HPDE6-E6E7 (cell line): ENCODE data around the gene TMEM109.

Experiments used
- DNase-seq: peaks from one replicate; pipeline ENCODE4 v3.0.0; 2011; ENCODE audit warnings: missing footprints; ENCODE audit errors: extremely low spot score

The TMEM109 gene, protein sequence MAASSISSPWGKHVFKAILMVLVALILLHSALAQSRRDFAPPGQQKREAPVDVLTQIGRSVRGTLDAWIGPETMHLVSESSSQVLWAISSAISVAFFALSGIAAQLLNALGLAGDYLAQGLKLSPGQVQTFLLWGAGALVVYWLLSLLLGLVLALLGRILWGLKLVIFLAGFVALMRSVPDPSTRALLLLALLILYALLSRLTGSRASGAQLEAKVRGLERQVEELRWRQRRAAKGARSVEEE

DNA sequence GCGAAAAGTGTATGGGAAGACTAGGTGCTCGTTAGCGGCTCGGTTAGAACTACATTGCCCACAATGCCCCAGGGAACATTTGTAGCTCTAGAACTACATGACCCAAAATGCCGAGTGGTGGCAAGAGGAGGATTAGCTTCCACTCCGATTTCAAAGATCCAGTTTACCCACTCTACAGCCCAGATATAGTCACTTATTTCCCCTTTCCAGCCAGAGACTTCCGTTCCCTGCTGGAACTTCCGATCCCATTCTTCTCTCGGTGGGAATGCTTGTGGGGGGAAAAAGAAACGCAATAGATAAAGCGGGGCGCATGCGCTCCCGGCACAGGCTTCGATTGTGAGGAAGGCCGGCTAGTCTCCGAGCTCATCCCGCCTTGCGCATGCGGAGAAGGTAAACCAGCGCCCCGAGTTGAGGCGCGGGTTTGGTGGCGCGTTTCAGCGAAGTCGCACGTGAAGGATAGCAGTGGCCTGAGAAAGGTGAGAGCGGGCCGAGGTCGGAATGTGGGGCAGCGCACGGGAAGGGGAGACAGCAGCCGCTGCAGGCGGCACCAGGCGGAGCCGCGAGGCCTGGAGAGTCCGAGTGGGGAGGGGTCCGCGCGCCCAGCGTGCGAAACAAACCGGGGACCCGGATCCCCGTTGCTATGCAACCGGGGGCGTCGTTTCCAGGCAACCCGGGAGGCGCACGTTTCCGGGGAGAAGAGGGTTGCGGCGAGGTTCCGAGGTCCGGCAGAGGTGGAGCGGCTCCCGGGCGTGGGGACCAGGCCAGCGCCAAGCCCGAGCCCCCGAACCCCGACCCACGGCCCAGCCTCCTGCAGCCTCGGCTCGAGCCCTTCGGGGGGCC is at the start of gene TMEM109:
Gene TMEM109 (plus strand): TSS at position 366 of the 840 bp plus-strand sequence. CDS start 5,536 bp downstream, outside the sequence.
- peak; percentile 88 for DNase-seq

DNA sequence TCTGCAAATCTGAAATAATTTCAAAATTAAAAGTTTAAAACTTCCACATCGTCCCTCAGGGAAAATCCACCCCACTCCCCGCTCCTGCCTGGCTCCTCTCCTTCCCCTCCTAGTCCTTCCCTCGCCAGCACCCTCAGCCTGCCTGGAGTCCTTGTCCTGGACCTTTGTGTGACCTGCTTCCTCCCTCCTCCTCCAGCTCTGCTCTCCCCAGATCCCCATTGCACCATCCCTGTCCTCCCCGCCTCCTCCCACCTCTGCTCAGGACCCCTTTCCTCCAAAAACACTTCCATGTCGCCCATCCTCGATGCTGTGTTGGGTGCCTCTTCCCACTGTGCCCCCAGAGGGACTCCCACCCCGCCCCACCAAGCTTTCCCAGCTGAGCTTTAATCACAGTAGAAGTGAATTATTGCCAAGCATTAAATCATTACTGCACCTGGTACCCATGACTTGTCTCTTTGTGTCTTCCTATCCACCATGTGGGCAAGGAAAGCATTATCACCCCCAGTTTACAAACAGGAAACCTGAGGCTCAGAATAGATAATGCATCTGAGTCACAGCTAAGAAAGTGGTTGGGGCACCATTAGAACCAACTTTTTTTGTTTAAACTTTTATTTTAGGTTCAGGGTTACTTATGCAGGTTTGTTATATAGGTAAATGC is 49.0 kb upstream of the TMEM109 start:
- DNase-seq, result no peak

DNA sequence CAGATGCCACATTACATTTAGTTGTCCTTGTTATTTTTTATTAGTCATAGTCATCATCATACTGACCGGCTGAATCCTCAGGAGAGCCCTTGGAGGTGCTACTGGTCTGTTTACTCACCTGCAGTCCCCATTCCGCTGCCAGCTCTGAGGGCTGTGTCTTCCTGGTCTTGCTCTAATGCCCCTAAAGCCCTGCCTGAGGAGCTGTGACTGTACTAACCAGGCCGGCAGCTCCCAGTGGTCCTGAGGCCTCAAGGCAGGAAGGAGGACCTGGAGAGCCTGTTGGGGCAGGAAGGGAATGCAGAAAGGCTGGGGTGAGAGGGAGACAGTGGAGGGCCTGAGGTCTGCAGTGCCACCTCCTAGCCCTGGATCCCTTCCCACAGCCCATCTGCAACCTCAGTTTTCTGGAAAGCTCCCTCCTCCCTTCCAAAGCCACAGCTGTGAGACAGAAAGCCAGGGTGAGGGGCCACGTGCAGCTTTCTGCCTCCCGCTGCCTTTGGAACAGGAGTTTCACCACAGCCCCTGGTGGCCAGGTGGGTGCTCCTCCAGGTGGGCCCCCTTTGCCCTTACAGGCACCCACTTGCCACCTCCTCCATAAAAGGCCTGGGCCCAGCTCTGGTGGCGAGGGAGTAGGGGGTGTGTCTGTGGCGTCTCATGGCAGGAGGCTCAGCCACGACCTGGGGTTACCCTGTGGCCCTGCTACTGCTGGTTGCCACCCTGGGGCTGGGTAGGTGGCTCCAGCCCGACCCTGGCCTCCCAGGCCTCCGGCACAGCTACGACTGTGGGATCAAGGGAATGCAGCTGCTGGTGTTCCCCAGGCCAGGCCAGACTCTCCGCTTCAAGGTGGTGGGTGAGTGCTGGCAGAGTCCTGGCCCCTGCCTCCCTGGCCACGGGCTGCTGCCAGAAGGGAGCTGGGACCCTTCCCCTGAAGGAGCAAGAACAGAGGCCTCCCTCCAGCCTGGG is 46.8 kb upstream of the TMEM109 start, which contains the start of gene ZP1:
Gene ZP1 (plus strand): TSS at position 632 of the 960 bp plus-strand sequence. CDS start 20 bp downstream, at position 652.
- no peak for DNase-seq

DNA sequence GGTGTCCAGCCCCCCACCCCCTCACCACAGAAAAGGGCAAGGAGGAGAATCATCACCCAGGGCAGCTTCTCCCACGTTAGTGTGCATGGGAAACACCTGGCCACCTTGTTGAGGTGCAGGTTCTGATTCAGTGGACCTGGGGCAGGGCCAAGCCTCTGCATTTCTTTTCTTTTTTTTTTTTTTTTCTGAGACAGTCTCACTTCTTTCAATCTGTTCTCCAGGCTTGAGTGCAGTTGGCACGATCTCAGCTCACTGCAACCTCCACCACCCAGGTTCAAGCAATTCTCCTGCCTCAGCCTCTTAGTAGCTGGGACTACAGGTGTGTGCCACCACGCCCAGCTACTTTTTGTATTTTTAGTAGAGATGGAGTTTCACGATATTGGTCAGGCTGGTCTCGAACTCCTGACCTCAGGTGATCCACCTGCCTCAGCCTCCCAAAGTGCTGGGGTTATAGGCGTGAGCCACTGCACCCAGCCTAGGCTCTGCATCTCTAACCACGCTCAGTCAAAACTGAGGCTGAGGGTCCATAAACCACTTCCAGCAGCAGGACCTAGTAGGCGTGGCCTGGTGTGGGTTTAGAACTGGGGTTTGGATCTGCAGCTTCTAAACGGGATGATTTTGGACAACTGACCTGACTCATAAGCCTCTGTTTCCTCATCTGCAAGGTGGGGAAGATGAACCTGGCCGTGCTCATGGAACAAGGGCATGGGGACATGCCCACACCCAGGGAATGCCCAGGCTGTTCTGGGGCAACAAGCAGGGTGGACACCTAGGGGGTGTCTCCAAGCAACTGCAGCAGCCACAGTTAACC is 45.9 kb upstream of the TMEM109 start:
- DNase-seq, result no peak

DNA sequence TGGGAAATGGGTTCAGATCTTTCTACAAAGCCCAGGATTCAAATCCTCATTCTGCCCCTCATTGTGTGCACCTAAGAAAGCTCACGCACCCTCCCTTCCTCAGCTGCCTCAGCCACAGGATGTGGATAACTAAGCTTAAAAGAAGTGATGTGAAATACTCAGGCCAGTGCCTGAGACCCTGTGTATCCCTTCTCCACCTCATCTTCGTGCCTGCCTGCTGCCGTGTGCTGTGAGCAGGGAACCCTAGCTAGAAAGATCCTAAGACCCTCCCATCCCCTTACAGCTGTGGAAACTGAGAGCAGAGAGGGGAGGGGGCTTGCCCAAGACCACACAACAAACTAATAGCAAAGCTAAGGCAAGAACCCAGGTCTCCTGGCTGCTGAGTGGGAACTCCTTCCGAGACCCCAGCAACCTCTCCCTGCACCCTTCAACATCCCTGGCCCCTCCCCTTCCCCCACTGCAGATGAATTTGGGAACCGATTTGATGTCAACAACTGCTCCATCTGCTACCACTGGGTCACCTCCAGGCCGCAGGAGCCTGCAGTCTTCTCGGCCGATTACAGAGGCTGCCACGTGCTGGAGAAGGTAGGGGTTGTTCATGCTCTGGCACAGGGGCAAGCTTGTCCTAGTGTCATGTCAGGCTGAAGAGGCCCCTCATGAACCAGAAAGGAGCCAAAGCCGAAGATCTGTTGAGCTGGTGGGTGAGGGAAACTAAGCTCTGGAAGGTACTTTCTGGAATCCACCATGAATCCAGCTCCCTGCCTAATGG is 45.1 kb upstream of the TMEM109 start:
- no peak for DNase-seq

DNA sequence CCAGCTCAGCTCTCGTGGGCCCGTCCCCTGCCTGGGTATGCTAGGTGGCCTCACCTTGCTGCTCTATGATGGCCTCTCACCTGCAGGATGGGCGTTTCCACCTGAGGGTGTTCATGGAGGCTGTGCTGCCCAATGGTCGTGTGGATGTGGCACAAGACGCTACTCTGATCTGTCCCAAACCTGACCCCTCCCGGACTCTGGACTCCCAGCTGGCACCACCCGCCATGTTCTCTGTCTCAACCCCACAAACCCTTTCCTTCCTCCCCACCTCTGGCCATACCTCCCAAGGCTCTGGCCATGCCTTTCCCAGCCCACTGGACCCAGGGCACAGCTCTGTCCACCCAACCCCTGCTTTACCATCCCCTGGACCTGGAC is 44.5 kb upstream of the TMEM109 start:
- no peak for DNase-seq

DNA sequence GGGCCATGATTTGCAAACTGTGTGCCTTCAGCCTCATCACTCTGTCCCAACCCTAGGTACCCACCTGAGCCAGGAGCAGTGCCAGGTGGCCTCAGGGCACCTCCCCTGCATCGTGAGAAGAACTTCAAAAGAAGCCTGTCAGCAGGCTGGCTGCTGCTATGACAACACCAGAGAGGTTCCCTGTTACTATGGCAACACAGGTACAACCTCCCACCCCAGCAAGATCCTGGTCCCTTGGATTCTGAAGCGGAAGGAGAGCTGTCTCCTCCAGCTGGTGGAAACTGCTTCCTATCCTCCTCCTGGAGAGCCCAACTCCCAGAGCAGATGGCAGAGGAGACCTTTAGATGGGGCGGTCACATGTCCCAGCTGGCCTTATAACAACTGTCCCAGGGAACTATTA is 43.7 kb upstream of the TMEM109 start:
- DNase-seq, result no peak

DNA sequence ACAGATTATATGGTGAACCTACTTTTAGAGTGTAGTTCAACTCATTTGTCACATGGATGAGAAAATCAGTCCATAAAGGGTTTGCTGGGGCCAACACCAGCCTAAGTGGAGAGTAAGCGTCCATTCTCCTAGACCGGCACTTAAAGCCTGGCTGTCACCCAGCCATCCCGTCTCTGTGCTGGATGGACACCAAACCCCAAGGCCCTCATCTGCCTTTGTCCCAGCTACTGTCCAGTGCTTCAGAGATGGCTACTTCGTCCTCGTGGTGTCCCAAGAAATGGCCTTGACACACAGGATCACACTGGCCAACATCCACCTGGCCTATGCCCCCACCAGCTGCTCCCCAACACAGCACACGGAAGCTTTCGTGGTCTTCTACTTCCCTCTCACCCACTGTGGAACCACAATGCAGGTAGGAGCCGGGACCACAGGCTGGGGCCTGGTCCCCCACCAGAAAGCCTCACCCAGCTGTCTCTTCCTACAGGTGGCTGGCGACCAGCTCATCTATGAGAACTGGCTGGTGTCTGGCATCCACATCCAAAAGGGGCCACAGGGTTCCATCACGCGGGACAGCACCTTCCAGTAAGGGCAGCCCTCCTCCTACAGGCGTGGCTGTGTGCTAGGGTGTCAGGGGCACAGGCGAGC is 43.1 kb upstream of the TMEM109 start:
- DNase-seq, result no peak

DNA sequence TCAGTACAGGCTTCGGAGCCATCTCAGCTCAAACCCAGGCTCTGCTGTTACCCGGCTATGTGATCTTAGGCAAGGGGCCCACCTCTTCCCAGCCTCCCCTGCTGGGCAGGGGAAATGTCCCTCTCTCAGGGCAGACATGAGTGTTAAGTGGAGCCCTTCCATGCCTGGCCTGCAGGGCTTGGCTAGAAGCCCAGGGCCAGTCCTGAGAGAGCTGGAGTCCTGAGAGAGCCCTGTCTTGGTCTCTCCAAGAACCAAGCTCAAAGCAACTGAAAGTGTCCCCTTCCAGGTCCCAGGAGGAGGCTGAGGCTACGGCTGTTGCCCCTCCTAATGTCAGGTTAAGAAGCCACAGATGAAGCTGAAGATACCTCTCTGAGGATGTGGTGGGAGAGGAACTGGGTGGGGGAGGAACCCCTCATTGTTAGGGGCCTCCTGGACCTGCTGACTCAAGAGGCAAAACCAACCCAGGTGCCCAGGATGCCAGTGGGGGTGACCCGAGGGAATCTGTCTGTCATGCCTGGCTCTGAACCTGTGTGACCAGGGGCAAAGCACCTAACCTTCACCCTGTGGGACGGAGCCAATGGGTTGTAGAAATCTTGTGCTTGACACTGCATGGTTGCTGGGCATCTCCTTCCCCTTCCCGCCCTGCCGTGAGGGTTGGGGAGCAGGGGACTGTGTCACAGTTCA is 42.4 kb upstream of the TMEM109 start:
- no peak for DNase-seq

DNA sequence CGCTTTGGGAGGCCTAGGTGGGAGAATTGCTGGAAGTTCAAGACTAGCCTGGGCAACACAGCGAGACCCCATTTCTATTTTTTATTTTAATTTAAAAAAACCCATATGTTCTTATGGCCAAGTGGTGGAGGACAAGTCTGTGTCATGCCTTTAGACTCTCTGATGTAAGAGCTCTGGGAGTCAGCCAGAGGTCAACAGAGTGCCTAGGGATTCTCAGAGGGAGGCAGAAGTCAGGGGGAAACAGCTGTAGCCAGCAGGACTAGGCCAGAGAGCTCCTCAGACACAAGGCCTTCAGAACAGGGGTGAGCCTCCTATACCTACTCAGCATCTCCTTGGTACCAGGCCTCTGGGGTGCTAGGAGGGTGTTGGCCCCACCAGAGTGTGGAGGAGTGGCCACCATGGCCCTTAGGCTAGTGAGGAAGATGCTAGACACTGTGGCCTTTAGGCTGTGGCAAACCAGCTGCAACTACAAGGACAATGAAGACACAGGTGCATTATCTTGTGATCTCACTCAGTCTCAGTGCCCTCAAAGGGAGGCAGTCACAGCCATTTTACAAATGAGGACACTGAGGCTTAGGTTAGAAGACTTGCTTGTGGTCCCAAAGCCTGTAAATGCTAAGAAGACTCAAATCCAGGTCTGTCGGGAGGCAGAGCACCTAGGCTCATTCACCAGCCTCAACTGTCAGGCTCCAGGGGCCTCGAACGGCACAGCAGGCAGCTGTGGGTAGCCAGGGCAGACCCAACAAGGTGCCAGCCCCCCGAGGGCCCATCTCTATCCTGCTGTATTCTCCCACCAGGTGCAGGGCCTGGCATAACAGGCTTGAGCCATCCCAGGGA is 41.6 kb upstream of the TMEM109 start:
- DNase-seq, result no peak

DNA sequence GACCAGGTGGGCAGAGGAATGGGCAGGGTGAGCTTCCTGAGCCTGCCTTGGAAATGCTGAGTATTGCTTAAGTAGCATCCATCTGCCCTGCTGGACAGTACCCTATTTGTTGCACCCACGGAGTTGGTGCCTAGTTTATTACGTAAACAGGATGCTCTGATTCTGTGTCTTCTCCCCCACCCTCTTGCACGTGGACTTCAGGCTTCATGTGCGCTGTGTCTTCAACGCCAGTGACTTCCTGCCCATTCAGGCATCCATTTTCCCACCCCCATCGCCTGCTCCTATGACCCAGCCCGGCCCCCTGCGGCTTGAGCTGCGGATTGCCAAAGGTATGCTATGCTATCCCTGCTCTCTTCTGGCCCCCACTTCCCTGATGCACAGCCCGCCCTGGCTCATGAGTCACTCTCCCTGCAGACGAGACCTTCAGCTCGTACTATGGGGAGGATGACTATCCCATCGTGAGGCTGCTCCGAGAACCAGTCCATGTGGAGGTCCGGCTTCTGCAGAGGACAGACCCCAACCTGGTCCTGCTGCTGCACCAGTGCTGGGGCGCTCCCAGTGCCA is 40.9 kb upstream of the TMEM109 start:
- no peak for DNase-seq

DNA sequence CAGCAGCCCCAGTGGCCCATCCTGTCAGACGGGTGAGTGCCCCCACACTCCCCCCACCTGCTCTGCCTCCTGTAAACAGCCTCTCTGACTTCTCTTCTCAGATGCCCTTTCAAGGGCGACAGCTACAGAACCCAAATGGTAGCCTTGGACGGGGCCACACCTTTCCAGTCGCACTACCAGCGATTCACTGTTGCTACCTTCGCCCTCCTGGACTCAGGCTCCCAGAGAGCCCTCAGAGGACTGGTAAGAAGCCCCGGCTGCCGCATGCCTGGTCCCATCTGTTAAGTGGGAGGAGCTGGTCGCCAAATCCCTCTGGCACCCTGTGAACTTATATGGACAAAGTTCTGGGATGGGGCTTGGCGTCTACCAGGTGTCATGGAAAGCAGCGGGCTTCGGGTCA is 40.4 kb upstream of the TMEM109 start:
- DNase-seq, result no peak

DNA sequence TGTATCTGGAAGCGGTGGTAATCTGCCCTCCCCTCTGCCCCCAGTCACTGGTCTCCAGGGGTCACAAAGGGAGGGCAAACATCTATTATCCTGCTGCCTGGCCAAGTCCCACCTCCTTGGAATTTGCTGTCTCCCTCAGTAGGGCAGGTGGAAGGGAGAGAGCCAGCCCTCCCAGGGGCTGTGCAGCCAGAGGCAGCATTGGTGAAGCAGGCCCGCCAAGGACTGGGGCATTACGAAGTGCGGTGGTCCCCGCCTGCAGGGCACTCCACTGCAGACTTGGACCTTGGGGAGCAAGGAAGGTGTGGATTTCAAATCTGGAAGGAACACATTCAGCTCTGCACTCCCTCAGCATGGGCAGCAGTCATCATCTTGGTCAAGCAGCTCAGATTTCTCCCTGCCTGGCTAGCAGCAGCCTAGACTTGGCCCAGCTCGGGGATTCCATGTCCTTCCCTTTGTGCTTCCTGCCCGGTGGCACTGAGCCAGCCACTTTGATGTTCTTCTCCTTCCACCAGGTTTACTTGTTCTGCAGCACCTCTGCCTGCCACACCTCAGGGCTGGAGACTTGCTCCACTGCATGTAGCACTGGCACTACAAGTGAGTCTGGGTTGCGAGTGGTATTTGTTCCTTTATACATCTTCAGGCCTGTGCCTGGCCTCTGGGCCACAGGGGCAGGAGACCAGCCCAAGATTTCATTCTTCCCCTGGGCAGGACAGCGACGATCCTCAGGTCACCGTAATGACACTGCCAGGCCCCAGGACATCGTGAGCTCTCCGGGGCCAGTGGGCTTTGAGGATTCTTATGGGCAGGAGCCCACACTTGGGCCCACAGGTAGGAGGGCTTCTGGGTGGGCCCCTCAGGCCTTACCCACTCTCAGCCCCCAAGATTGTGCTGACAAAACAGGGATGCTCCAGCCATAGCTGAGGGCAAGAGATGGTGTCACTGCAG is 39.3 kb upstream of the TMEM109 start:
- DNase-seq, result no peak

DNA sequence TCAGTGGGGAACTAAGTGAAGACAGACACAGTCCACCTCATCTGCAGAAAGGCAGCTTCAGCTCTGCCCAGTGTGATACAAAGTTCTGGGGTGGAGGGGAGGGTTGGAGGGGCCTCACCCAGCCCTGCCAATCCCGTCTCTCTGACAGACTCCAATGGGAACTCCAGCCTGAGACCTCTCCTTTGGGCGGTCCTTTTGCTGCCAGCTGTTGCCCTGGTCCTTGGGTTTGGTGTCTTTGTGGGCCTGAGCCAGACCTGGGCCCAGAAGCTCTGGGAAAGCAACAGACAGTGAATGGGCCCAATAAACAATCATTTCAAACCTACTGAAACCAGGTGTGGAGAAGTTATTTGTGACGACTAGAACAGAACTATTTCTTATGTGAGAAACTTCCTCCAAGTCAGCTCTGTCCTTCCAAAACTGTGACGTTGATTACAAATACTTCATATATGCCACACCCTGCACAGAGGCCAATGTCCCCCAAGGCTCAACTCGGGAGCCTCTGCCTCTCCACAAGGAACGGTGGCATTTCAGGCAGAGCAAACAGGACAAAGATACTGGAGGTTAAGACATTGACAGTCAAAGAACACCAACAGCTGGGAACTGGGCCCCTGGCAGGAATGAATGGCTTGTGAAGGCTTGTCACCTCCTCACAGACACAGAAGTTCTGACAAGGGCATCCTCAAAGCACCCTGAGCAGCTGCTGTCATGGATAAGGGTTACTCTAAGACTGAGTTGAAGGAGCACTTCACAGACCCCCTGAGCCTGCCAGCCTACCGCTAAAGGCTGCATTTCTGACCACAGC is 38.4 kb upstream of the TMEM109 start:
- DNase-seq, result no peak

DNA sequence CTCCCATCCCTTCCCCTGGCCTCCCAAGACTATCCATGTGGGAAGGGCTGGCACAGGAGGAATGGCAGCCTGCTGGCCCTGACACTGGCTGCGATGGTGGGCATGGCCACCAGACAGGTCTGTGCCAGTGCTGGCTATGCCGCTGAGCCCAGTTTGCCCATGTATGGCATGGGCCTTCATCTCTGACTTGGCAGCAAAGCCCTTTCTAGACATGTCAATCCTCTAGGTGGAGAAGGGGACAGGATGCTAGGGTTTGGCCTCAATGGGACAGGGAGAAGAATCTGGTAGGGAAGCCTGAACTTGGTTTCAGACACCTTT is 37.8 kb upstream of the TMEM109 start:
- no peak for DNase-seq
